HG02981 (cell line): ENCODE results near the gene TMED9.
A peak's percentile ranks its signal among the peaks of the same experiment; 100 is the strongest.
"Not testable (repeated sequence)": the region's sequence is repeated elsewhere in the genome, so short reads cannot be mapped to it uniquely, and the experiment has no call there.

ENCODE experiments used
- ATAC-seq: cut with Tn5 transposase; IDR thresholded peaks from one replicate; pipeline ENCODE4 v1.9.1; 2021; ENCODE audit warnings: mild to moderate bottlenecking, moderate library complexity; ENCODE audit not compliant: unreplicated experiment

Gene TMED9

GRCh38 chr5:177592010-177592834 lies at the start of gene TMED9:
TMED9 (plus strand) TSS chr5:177592203; CDS start chr5:177592215, 12 bp downstream.
- peak; percentile 92 for ATAC-seq

DNA sequence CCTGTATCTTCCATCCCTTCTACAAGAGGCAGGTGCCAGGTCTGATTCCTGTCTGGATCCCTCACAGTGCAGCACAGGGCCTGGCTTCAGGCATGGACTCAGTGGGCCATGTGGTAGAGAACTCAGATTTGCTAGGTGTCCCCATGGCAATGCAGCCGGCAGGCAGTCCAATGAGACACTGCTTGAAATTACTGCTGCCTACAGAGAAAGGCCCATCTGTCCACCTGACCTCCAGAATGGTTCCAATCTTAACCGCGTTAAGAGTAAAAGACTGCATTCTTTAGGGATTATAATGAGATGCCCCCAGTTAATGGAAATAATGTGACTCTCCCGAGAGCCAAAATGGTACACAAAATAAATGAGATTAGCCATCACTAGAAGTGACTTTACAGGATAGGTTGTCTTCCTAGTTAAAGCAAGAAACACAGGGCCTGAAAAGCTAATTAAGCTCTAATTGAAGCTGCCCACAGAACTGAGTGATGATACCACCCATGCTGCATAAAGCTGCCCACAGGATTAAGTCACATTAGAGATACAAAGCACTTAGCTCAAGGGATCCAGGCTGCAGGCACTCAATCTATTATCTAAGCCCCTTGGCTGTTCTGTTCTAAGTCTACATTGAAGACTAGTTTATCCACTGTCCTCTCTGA lies 49.1 kb upstream of the TMED9 start:
- ATAC-seq: no peak

- ATAC-seq: no peak
Observed at GRCh38 chr5:177545487-177546257, 46.3 kb upstream of the TMED9 start.

- ATAC-seq: no peak
Observed at GRCh38 chr5:177546258-177546741, 45.7 kb upstream of the TMED9 start.

DNA sequence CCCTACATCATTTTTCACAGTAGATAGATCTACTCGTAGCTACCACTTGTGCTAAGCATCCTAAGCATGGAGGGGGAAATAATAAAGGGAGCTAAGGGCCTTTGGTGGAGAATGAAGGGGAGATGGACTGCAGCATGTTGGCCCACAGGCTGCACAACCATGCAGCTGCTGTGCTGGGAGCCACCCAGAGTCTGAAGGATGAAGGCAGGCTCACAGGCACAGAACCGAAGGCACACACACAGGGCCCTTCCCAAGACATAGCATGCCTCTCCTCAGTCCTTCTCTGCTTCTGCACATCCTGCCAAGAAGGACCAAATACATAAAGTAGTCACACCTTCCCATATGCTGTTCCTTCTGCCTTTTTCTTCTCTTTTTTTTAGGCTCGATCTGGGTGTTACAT lies 44.3 kb upstream of the TMED9 start:
- no peak for ATAC-seq

DNA sequence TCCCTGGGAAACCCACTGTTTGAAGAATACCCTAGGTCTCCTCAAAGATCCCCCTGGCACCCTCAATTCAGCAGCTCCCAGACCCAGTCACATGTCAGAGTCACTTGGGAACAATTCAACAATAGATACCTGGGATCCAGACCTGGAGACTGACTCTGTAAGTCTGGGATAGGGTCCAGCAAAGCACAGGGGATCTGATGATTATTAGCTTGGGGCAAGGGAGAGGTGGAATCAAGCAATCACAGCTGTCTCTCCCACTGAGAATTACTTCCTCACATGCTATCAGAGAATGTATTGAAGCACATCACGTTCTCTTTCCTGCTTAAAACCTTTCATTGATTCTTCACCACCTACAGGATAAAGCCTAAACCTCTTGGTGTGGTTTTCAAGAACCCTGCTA lies 43.5 kb upstream of the TMED9 start:
- no peak for ATAC-seq

DNA sequence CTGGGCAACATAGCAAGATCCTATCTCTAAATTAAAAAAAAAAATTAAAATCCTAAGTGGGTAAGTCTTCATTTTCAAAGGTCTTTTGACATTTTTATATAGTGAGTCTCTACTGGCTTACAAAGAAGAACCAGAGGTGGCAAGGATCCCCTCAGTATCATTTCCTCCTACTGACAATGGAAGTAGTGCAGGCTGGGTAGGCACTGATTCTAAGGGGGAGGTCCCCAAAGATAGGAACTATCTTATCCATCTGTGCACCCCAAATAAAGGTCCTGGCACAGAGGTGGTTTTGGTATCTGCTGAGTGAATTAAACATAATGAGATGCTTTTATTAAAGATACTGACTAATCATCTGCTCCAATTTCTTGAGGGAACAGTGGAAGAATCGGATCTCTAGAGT lies 41.9 kb upstream of the TMED9 start:
- ATAC-seq: no peak

GRCh38 chr5:177552839-177553455 lies 39.1 kb upstream of the TMED9 start:
- no peak for ATAC-seq

DNA sequence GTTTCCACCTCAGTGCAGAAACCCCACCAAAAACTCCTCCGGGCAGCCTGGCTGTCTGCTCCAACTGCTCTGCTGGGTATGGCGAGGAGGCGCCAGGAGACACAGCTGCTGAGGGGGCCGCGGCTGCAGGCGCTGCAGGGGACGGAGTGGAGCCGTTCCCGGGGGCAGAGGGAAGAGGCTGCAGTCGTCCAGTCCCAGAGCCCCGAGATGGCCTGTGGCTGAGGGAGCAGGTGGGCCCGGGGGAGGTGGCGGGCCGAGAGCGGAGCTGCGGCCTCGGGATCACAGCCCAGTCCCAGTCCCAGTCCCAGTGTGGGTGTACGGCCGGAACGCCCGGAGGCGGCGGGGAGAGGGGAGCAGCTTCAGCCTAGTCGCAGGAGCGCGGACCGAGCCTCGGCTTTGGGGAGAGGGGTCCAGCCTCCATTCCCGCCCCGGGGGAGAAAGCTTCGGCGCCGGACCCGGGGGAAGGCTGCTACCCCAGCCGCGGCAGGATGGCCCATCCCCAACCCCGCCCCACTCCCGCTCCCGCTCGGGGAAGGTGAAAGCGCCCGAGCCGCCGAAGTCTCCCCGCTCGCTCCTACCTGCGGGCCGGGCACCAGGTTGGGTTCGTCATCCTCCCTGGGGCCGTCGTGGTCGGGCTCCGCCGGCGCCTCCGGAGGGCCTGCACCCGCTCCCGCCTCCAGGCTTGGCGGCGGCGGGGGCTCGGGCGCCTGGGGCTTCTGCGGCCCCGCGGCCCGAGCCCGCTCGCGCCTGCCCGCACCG lies 38.2 kb upstream of the TMED9 start:
- ATAC-seq: peak; percentile 34

GRCh38 chr5:177554474-177555111 lies 37.4 kb upstream of the TMED9 start, which contains the start of gene FAM193B:
FAM193B (minus strand) TSS chr5:177554563; CDS start chr5:177554458, 105 bp downstream.
- peak; percentile 90 for ATAC-seq

DNA sequence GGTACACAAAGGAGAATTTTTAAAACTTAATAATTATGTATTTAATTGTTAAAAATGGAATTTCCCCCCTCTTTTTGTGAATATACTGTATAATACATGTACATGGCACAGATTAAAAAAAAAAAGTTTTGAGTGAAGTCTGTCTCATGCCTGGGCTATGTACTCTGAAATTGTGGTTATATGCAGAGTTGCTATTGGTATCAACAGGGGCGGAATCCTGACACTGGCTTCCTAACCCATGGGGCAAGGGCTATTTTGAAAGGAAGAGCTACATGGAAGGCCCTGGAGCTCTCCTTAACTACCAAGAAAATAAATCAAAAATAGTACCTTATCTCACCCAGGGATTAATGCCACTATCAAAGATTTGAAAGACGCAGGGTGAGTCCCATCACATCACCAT lies 36.8 kb upstream of the TMED9 start:
- ATAC-seq: no peak

- no peak for ATAC-seq
Observed at GRCh38 chr5:177555665-177556064, 36.3 kb upstream of the TMED9 start.

GRCh38 chr5:177557041-177557647 lies 34.9 kb upstream of the TMED9 start:
- ATAC-seq: no peak

- ATAC-seq: no peak
Observed at GRCh38 chr5:177557796-177558195, 34.2 kb upstream of the TMED9 start.

DNA sequence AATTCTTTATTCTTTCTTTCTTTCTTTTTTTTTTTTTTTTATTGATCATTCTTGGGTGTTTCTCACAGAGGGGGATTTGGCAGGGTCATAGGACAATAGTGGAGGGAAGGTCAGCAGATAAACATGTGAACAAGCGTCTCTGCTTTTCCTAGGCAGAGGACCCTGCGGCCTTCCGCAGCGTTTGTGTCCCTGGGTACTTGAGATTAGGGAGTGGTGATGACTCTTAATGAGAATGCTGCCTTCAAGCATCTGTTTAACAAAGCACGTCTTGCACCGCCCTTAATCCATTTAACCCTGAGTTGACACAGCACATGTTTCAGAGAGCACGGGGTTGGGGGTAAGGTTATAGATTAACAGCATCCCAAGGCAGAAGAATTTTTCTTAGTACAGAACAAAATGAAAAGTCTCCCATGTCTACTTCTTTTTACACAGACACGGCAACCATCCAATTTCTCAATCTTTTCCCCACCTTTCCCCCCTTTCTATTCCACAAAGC lies 32.5 kb upstream of the TMED9 start:
- not testable (repeated sequence) for ATAC-seq

DNA sequence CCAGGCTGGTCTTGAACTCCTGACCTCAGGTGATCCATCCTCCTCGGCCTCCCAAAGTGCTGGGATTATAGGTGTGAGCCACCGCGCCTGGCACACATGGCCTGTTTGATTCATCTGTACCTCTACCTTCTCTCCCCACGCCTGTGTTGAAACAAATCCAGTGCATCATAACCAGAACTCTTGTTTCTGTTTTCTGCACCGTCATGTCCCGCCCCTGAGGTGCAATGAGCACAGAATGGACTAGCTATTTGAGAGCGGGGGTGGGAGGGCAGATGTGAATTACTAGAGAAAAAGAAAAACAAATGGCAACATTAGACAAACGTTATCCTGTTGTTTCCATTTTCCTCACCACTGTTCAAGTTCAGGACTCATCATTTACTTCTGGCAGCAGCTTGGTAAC lies 27.0 kb upstream of the TMED9 start:
- ATAC-seq: no peak

- ATAC-seq: no peak
Observed at GRCh38 chr5:177568326-177568725, 23.7 kb upstream of the TMED9 start.

GRCh38 chr5:177569894-177570293 lies 22.1 kb upstream of the TMED9 start:
- ATAC-seq: no peak

DNA sequence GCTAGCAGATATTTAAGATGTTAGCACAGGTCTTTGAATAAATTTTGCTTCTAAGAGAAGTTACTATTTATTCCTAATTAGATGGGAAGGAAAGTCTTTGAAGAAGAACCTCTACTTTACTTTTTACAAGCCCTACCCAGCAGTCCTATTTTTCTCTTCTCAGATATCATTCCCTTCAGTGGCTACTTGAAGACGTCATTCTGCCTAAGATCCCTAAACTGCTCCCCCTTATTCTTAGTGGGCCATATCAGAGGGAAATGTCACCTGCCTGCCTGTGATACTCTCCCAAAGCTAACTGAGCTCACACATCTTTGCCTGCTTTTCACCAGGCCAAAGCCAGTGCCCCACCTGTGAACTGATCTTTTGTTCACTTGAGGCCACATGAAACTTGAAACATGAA lies 16.5 kb upstream of the TMED9 start:
- no peak for ATAC-seq
